ENCODE measurements around the gene APBB1IP.
"Not testable (repeated sequence)": the region's sequence is repeated elsewhere in the genome, so short reads cannot be mapped to it uniquely, and the experiment has no call there.

Gene APBB1IP

DNA sequence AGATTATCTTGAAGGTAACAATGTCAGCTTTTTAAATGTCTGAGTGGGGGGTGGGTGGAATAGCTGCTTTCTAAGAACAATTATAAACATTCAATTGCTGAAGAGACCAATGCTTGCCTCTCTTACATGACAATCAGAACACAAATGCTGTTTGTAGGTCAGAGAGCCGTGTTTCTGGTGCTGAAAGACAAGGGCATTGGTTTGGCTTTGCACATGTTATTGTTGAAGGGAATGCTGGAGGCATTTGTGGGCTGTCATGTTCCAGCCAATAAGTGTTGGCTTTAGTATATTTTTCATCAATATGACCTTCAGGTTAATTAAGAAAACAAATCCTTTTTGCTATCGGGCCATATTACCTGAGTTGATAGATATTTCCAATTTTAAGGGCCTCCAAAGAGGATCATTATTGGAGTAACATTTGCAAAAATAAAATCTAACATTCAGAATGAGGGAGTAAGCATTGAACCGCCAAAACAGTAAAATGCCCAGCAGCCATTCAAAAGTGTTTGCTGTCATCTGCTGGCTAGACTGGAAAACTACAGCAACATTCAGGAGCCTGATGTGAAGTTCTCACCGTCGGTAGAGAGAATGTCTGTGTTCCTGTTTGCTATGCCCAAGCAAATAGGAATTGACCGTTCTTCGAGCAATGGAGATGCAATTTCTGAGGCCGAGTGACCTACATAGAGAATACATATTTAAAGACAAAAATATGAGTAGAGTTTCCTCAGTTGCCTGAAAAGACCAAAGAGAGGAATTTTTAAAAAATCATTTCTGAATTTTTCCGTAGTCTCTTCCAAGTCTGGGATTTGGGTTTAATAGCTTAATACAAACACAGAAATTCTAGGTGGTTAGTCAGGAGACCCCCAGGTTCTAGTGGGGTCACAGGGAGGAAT, 118.9 kb downstream of the APBB1IP start:
- no peak for DNase-seq (ENCODE audit: low read depth in 2 of 2)

DNA sequence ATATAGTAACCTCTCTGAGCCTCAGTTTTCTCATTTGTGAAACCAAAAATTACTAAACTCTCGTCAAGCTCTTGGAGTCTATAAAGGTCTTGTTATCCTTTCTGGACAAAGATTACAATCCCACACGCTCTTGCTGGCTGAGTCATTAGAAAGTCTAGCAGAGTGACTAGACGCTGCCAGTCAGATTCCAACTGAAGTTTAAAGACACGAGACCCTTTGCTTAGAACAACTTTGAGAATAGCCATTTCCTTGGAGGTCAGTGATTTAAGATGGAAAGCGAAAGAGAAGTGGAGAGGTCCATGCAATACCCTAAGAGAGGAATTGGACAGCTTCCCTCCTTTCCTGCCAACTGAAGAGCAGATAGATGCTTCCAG, 119.5 kb downstream of the APBB1IP start:
- no peak for DNase-seq (ENCODE audit: low read depth in 2 of 2)

DNA sequence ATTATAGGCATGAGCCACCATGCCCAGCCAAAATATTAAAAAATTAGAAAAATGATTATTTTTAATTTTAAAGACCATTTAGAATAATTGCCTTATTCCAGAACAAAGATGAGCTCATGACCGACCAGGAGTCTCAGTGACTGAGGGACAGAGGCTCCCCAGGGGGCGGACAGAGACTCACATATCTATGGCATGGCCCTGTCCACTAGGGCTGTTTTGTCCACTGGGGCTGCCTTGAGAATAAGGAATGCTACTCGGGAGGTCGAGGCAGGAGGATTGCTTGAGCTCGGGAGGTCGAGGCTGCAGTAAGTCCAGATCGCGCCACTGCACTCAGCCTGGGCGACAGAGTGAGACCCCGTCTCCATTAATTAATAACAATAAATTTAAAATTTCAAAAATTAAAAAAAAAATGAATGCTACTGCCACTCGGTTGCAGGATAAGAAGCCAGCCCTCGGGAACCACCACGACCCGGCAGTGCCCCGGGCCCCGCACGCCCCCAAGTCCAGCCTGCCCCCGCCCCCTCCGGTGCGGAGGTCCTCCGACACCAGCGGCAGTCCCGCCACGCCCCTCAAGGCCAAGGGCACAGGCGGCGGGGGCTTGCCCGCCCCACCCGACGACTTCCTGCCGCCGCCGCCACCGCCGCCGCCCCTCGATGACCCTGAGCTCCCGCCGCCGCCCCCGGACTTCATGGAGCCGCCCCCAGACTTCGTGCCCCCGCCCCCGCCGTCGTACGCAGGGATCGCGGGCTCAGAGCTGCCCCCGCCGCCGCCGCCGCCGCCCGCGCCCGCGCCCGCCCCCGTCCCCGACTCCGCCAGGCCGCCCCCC, 128.6 kb downstream of the APBB1IP start:
- DNase-seq (ENCODE audit: low read depth in 2 of 2): no peak

DNA sequence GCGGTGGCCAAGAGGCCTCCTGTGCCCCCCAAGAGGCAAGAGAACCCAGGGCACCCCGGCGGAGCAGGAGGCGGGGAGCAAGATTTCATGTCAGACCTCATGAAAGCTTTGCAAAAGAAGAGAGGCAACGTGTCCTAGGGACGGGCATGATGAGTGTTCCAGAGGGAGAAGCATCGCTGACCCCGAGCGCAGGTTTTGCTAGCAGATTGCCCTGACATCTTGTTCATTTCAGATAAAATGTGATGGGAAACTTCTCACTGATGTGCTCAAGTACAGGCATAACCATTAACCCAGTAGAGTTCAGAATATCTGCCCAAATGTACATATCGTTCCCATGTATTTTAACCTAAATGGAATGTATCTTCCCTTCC, 129.2 kb downstream of the APBB1IP start:
- DNase-seq (ENCODE audit: low read depth in 2 of 2): no peak

DNA sequence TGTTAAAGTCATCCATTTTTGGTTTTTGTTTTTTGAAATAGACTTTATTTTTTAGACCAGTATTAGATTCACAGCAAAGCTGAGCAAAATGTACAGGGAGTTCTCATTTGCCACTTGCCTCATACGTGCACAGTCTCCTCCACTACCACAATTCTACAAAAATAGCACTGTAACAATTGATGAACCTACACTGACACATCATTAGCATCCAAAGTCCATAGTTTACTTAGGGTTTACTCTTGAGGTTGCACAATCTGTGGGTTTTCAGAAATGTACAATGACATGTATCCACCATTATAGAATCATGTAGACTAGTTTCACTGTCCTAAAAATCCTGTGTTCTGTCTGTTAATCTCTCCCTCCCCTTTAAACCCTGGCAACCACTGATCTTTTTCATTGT, 133.5 kb downstream of the APBB1IP start:
- DNase-seq (ENCODE audit: low read depth in 2 of 2): no peak

DNA sequence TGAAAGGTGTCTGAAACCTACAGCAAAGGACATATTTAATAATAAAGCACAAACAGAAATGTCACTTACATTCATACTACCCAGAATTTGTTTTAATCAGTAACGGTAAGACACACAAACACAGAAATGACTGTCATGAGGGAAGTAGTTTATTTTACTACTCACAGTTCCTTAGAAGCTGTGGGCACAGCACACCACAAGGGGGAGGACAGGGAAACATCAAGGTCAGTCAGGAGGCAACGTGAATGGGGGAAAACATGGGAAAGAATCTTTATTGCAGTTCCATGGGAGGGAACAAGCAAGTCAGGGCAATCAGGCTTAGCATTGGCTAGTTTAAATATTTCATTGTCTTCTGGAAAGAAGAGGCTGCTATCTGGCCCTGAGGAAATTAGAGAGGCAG, 135.5 kb downstream of the APBB1IP start:
- no peak for DNase-seq (ENCODE audit: low read depth in 2 of 2)

DNA sequence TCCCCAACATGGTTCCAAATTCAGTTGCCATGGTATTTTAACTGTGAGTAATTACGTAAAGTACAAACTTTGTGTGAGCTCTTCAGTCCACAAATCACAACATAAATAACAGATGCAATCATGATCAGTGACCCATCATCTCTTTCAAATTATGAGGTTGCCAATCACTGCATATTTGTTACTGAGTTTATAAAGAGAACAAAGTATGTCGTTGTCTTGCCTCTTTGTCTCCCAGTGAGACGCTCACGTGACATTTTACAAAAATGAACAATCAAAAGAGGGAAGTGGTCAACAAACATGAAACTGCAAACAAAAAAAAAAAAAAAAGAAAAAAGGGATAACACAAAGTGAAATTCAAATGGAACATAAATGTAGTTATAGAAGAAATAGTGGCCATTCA, 136.6 kb downstream of the APBB1IP start:
- DNase-seq (ENCODE audit: low read depth in 2 of 2): no peak

DNA sequence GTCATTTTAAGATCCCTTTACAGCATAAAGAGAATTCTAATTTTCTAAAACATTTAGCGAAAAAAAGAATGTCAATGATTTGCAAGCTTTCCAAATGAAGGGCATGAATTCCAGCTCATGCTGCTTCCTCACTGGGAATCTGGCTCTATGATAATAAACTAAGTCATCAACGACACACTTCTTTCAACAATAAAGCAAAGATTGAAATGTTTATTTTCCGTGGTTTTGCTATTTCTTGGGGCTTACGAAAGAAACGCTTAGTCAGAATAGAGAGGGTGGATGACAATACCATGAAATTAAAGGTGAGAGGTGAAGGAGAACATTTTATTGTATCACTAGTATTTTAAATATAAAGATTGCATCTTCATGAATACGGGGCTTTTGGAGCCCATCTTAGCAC, 140.2 kb downstream of the APBB1IP start:
- DNase-seq (ENCODE audit: low read depth in 2 of 2): not testable (repeated sequence)

DNA sequence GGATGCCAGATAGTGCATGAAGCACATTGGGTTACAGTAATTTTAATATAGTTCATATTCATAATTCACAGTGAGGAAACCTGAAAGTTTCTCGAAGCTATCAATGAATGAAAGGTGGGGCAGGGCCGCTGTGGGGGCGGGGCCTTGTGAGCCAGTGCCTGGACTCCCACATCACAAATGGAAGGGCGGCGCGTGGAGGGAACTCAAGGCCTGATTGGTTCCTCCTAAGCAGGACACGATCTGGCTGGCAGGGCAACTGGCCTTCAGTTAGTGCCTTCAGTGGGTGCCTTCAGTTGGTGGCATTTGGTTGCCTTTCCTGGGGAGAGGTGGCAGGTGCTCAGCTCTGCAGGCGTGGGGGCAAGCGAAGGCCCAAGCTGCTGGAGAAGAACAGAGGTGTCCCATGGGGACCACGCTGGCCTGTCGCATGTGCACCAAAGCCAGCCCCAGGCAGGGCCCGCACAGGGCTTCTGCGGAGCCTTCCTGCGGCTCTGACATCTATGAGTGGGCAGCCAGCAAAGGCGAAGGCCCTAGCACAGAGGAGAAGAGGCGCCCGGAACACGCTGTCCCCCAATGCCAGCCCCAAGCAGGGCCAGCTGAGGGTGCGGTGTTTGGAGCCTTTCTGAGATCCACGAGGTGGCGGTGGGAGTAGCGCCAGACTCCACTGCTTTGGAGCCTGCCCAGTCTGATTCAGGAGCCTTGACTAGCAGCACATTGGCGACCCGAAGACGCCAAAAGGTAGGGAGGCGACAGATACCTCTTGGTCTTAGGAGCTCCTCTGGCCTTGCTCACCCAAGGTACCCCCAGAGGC, 141.3 kb downstream of the APBB1IP start:
- no peak for DNase-seq (ENCODE audit: low read depth in 2 of 2)

DNA sequence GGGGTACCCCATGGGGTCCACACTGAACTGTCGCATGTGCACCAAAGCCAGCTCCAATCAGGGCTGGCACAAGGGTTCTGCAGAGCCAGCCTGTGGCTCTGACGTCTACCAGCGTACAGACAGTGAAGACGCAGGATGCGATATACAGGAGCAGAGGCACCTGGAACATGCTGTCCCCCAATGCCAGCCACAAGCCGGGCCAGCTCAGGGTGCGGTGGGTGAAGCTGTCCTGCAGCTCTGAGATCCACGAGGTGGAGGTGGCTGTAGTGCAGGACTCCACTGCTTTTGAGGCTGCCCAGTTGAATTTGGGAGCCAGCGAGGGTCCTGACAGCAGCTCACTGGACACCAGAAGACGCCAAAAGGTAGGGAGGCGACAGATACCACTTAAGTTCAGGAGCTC, 148.1 kb downstream of the APBB1IP start:
- no peak for DNase-seq (ENCODE audit: low read depth in 2 of 2)

DNA sequence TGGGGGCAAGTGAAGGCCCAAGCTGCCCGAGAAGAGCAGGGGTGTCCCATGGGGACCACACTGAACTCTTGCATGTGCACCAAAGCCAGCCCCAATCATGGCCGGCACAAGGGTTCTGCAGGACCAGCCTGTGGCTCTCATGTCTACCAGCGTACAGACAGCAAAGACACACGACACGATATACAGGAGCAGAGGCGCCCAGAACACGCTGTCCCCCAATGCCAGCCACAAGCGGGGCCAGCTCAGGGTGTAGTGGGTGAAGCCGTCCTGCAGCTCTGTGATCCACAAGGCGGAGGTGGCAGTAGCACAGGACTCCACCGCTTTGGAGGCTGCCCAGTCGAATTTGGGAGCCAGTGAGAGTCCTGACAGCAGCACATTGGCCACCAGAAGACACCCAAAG, 150.5 kb downstream of the APBB1IP start:
- no peak for DNase-seq (ENCODE audit: low read depth in 2 of 2)

DNA sequence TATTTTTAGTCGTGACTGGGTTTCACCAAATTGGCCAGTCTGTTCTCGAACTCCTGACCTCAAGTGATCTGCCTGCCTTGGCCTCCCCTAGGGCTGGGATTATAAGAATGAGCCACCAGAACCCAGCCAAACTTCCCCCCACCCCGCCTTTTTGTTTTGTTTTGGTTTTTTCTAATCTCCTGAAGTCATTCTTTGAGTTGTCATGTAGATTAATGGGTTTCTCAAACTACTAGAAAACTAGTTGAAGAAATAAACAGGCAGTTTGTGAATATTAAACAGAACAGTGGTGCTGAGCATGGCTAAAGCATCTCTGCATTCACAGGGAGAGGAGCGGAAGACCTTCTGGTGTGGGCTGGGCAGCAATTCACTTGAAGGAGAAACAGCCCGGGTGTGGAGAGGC, 151.7 kb downstream of the APBB1IP start:
- not testable (repeated sequence) for DNase-seq (ENCODE audit: low read depth in 2 of 2)

DNA sequence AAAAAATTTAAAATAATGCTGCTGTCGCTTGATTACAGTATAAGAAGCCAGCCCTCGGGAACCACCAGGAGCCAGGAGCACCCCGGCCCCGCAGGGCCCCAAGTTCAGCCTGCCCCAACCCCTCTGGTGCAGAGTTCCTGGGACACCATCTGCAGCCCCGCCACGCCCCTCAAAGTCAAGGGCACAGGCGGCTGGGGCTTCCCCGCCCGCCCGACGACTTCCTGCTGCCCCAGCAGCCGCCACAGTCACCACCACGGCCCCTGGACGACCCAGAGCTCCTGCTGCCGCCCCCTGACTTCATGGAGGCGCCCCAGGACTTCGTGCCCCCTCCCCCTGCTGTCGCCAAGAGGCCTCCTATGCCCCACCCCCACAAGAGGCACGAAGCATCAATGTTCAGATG, 155.8 kb downstream of the APBB1IP start:
- DNase-seq (ENCODE audit: low read depth in 2 of 2): no peak

DNA sequence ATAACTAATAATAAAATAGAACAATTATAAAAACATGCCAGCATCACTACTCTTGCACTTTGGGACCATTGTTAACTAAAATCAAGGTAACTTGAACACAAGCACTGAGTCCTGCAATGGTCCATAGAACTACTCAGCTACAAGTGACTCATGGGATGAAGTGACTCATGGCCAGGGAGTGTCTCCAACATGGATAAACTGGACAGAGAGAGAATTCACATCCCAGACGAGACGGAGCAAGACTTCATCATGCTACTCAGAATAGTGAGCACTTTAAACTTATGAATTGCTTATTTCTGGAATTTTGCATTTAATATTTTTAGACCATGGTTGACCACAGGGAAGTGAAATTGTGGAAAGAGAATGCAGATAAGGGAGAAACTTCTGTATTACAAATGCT, 165.1 kb downstream of the APBB1IP start:
- not testable (repeated sequence) for DNase-seq (ENCODE audit: low read depth in 2 of 2)

DNA sequence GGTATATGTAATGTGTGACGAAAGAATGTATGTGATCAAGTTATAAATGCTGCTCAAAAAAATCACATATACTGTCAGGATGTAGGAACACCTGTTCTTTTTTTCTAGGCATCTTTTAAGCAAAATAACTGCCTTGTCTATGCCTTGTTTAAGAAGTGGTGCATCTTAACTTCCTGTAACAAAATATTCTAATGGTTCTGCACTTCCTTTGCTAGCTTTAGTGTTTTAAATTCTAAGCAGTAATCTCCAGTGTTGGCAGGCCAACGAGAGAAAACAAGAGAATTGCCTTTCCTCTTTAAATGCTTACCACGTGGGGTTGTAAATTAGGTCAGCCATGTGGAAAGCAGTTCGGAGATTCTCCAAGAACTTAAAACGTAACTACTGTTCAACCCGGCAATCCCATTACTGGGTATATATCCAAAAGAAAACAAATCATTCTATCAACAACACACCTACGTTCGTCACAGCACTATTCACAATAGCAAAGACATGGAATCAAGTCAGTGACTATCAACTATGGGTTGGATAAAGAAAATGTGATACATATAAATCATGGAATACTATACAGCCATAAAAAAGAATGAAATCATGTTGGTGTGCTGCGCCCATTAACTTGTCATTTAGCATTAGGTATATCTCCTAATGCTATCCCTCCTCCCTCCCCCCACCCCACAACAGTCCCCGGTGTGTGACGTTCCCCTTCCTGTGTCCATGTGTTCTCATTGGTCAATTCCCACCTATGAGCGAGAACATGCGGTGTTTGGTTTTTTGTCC, 166.4 kb downstream of the APBB1IP start:
- DNase-seq (ENCODE audit: low read depth in 2 of 2): not testable (repeated sequence)

DNA sequence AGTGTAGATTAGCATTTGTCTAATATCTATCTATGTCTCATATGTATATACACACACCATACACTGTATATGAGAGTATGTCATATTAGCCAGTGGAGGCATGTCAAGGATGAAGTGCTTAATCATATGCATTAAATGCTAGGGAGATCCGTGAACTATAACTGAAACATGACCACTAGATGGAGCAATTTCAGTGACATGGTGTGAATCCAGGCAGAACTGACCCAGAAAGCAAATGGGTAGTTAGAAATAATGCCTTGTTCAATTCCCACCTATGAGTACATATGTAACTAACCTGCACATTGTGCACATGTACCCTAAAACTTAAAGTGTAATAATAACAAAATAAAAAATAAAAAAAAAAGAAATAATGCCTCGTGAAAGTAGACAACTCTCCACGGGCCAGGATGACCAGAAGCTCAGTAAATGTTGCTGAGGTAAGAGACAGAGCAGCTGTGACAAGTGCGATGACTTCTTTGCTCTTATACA, 168.3 kb downstream of the APBB1IP start:
- DNase-seq (ENCODE audit: low read depth in 2 of 2): not testable (repeated sequence)

DNA sequence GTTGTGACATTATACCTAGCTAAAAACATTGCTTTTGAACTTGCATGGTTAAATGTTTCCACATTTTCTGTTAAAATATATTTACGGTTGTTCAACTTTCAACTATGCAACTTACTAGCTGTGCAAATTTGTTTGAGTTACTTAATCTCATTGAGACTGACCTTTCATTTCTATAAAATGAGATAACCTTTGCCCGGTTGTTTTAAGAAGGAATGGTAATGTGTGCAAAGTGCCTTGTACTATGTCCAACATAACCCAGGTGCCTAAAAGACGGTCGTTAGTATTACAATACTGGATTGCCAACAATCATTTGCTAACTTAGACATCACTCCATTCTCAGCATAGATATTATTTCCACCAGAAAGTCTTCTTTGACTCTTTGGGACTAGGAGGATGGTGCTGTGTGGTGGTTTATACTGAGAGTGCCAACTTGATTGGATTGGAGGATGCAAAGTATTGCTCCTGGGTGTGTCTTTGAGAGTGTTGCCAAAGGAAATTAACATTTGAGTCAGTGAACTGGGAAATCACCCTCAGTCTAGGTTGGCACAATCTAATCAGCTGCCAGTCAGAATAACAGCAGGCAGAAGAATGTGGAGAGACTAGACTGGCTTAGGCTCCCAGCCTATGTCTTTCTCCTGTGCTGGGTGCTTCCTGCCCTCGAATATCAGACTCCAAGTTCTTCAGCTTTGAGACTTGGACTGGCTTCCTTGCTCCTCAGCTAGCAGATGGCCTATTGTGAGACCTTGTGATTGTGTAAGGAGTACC, 174.2 kb downstream of the APBB1IP start:
- no peak for DNase-seq (ENCODE audit: low read depth in 2 of 2)
